ENCODE measurements around the gene PLEKHS1.

DNA sequence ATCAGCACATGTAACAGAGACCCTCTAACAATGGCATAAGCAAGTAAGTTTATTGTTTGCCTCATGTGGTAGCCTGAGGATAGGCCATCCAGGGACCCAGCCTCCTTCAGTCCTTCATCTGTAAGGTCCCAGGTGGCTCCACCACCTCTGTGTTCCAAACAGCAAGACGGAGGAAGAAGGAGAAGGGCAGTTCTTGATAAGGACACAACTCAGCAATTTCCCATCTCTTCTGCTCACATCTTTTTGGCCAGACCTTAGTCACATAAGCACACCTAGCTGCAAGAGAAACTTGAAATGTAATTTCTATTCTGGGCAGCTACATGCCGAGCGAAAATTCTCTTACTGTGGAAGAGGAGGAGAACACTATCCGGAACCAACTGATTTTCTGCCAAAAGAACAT is 68.5 kb downstream of the PLEKHS1 start:
- TF ChIP-seq SP1 (IDR thresholded peaks at IDR 0.05) (no peak), ARNT (IDR thresholded peaks at IDR 0.05) (no peak), CTBP1 (IDR thresholded peaks at IDR 0.05; ENCODE audit: borderline replicate concordance) (no peak), TARDBP (IDR thresholded peaks at IDR 0.05) (no peak), FOXK2 (IDR thresholded peaks at IDR 0.05) (no peak), L3MBTL2 (conservative IDR thresholded peaks at IDR 0.05) (no peak)

Measured in HEK293T (cell line).